Stomach (tissue), 4 donors: ENCODE measurements around the gene RBKS.

Experiments
- CTCF ChIP-seq, 7 experiments: fragments of 450-650 bp in 4 of 7; fragments of 200-600 bp in 3 of 7; sonication (generic) in 3 of 7; IDR thresholded peaks; one replicate each; pipeline ENCODE4 v1.5.1; 2016 to 2019; ENCODE audit warnings: antibody characterized with exemption in 7 of 7, control low read depth in 2 of 7, mild to moderate bottlenecking in 1 of 7
- EP300 ChIP-seq: sonication (generic); formaldehyde crosslinking; IDR thresholded peaks from one replicate; pipeline ENCODE4 v1.6.1; 2017; ENCODE audit warnings: antibody characterized with exemption
- POLR2A ChIP-seq, 4 donors: fragments of 450-650 bp; IDR thresholded peaks; one replicate each; pipeline ENCODE4 v1.6.1; 2016; ENCODE audit warnings: antibody characterized with exemption in 4 of 4, control low read depth in 2 of 4, mild to moderate bottlenecking in 1 of 4, moderate library complexity in 1 of 4
- POLR2AphosphoS5 ChIP-seq, 3 donors: sonication (generic); formaldehyde crosslinking; IDR thresholded peaks; one replicate each; pipeline ENCODE4 v1.6.1; 2016; ENCODE audit warnings: antibody characterized with exemption in 3 of 3

- TF ChIP-seq CTCF (IDR thresholded peaks at IDR 0.05) (no peak), POLR2A (IDR thresholded peaks at IDR 0.05) (no peak), POLR2AphosphoS5 (IDR thresholded peaks at IDR 0.05) (no peak), EP300 (no peak)
Measured at GRCh38 chr2:27903649-27904404, 13.6 kb upstream of the RBKS start.
